ENCODE measurements around the gene IRF2.

IRF2 gene

GRCh38 chr4:184370711-184371389, 103.5 kb downstream of the IRF2 start:
- no peak for DNase-seq

- no peak for DNase-seq
These were observed 104.5 kb downstream of the IRF2 start for GRCh38 chr4:184369871-184370270.

GRCh38 chr4:184368731-184369130, 105.6 kb downstream of the IRF2 start:
- DNase-seq, result no peak

GRCh38 chr4:184368290-184368689, 106.1 kb downstream of the IRF2 start:
- no peak for DNase-seq

- no peak for DNase-seq
These were observed 110.0 kb downstream of the IRF2 start for GRCh38 chr4:184364100-184364921.

- no peak for DNase-seq
These were observed 111.1 kb downstream of the IRF2 start for GRCh38 chr4:184363258-184363657.

GRCh38 chr4:184362396-184362795, 112.0 kb downstream of the IRF2 start:
- no peak for DNase-seq

GRCh38 chr4:184361443-184361842, 112.9 kb downstream of the IRF2 start:
- no peak for DNase-seq

- DNase-seq, result no peak
These were observed 114.5 kb downstream of the IRF2 start for GRCh38 chr4:184359888-184360287.

GRCh38 chr4:184358521-184359232, 115.7 kb downstream of the IRF2 start:
- no peak for DNase-seq

- DNase-seq, result no peak
These were observed 116.6 kb downstream of the IRF2 start for GRCh38 chr4:184357772-184358171.

- no peak for DNase-seq
These were observed 117.2 kb downstream of the IRF2 start for GRCh38 chr4:184357165-184357564.

- no peak for DNase-seq
These were observed 118.0 kb downstream of the IRF2 start for GRCh38 chr4:184356366-184356765.

GRCh38 chr4:184355857-184356256, 118.5 kb downstream of the IRF2 start:
- no peak for DNase-seq

- peak in 11 of 56 donors; percentile 5 to 26 (median 15) for DNase-seq
These were observed 119.2 kb downstream of the IRF2 start for GRCh38 chr4:184355111-184355604.

GRCh38 chr4:184352891-184353290, 121.5 kb downstream of the IRF2 start:
- DNase-seq, result no peak

- DNase-seq, result no peak
These were observed 122.5 kb downstream of the IRF2 start for GRCh38 chr4:184351560-184352451.

- DNase-seq, result no peak
These were observed 123.4 kb downstream of the IRF2 start for GRCh38 chr4:184350964-184351363.

GRCh38 chr4:184350213-184350817, 124.0 kb downstream of the IRF2 start:
- no peak for DNase-seq

- peak in 1 of 56 donors; percentile 23 for DNase-seq
These were observed 124.9 kb downstream of the IRF2 start for GRCh38 chr4:184349283-184350039.
